ENCODE data around the gene LRRC4C. TPM values are rescaled to one million over a fixed set of nuclear protein-coding genes. Genes with fewer than 3 reads are reported as not detected.

Gene LRRC4C
- total and polyA plus RNA-seq, 2 donors (not counting 3 experiments of a cell fraction or from before 2014, with no cell fraction given) = not detected

- ChIA-PET POLR2A (no interaction called here), CTCF (no interaction called here)
- intact Hi-C loops (cut with micrococcal nuclease) = no loop called here
Observed at GRCh38 chr11:41274831-41275230, 184.6 kb downstream of the LRRC4C start.

More at GRCh38 chr11:41274831-41275230, 184.6 kb downstream of the LRRC4C start:
- H3K9ac ChIP-seq (replicated peaks; ENCODE audit: extremely low read depth, insufficient read depth, low read length) = no peak overlapping the region
- H3K27me3 ChIP-seq (ENCODE audit: control insufficient read depth in 2 of 2, insufficient read depth in 2 of 2, low read length in 2 of 2) = no peaks in the 10 kb centered on the region
- no peaks in the 10 kb centered on the region for H3K4me1 ChIP-seq (ENCODE audit: control insufficient read depth, extremely low read depth, insufficient read depth, low read length)
- H3K4me3 ChIP-seq (replicated peaks in 1 of 3; ENCODE audit: insufficient read depth in 1 of 3, low read depth in 1 of 3, low read length in 3 of 3) = no peak overlapping the region
- TF ChIP-seq POLR2AphosphoS5 (IDR thresholded peaks at IDR 0.05; ENCODE audit: insufficient read depth, low read depth, low read length) (no peak), FOS (IDR thresholded peaks at IDR 0.05; ENCODE audit: borderline replicate concordance, insufficient read depth, low read length) (no peak), EZH2 (IDR thresholded peaks at IDR 0.05; ENCODE audit: borderline replicate concordance, low read depth, low read length, severe bottlenecking) (no peak), MAX (IDR thresholded peaks at IDR 0.05; ENCODE audit: insufficient read depth, insufficient read length) (no peak), MYC (IDR thresholded peaks at IDR 0.05; ENCODE audit: low read depth, low read length) (no peak), POLR2A (IDR thresholded peaks at IDR 0.05; ENCODE audit: low read depth, low read length) (no peak), JUN (IDR thresholded peaks at IDR 0.05; ENCODE audit: borderline replicate concordance, insufficient read depth, insufficient read length, low read depth) (no peak), GATA2 (IDR thresholded peaks at IDR 0.05; ENCODE audit: insufficient read depth, insufficient read length, low read depth, low read length) (no peak)
- TF ChIP-seq, protein P1, sequence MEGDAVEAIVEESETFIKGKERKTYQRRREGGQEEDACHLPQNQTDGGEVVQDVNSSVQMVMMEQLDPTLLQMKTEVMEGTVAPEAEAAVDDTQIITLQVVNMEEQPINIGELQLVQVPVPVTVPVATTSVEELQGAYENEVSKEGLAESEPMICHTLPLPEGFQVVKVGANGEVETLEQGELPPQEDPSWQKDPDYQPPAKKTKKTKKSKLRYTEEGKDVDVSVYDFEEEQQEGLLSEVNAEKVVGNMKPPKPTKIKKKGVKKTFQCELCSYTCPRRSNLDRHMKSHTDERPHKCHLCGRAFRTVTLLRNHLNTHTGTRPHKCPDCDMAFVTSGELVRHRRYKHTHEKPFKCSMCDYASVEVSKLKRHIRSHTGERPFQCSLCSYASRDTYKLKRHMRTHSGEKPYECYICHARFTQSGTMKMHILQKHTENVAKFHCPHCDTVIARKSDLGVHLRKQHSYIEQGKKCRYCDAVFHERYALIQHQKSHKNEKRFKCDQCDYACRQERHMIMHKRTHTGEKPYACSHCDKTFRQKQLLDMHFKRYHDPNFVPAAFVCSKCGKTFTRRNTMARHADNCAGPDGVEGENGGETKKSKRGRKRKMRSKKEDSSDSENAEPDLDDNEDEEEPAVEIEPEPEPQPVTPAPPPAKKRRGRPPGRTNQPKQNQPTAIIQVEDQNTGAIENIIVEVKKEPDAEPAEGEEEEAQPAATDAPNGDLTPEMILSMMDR (IDR thresholded peaks at IDR 0.05; ENCODE audit: extremely low read depth in 1 of 2, insufficient read depth in 1 of 2, low read depth in 1 of 2, low read length in 2 of 2) = no peak
- H3K27ac ChIP-seq (ENCODE audit: insufficient read depth, low read depth, low read length) = no peak overlapping the region
- no peaks in the 10 kb centered on the region for H3K9me1 ChIP-seq (replicated peaks; ENCODE audit: control insufficient read depth, extremely low read depth, insufficient read depth, low read length)
- no peaks in the 10 kb centered on the region for H3K79me2 ChIP-seq (ENCODE audit: control insufficient read depth, insufficient read depth, low read length)
- no TSS peak for BruUV-seq (replicated peaks)
- FAIRE-seq (no peak), DNase-seq (ENCODE audit: low read depth, low spot score) (no peak)
- dilution Hi-C loops (cut with MboI; ENCODE audit: extremely low pct_ligation_motif_present, low sequenced_read_pairs) = no loop called here
- no peaks in the 10 kb centered on the region for H3K36me3 ChIP-seq (ENCODE audit: control insufficient read depth in 2 of 2, extremely low read depth in 1 of 2, insufficient read depth in 2 of 2, low read length in 2 of 2)
- no peaks in the 10 kb centered on the region for H4K20me1 ChIP-seq (replicated peaks; ENCODE audit: control insufficient read depth, extremely low read depth, insufficient read depth, low read length)
- H3K4me2 ChIP-seq (ENCODE audit: insufficient read depth, low read length) = no peak overlapping the region
- H3K9me3 ChIP-seq (replicated peaks; ENCODE audit: control insufficient read depth, insufficient read depth, low read length) = no peaks in the 10 kb centered on the region
- H2AFZ ChIP-seq (ENCODE audit: low read depth, low read length) = no peak overlapping the region

All from endothelial cell of umbilical vein (primary cell).